Measurements from ENCODE around the gene RBM8A. TPM values are rescaled to one million over a fixed set of nuclear protein-coding genes. Genes with fewer than 3 reads are reported as not detected.

Gene RBM8A
- polyA plus RNA-seq, 2 of the 4 experiments (the other 2 are of a cell fraction) = 240 to 281 TPM

GRCh38 chr1:145961109-145961424, 33.8 kb upstream of the RBM8A start:
- ChIA-PET POLR2A (no interaction called here), CTCF (no interaction called here)
- WGBS (ENCODE audit: missing lambda C conversion rate) = 34% methylated on average over 22 of the region's 22 CpGs
- Histone ChIP-seq H3K4me1 (peaks cover 53% of the 10 kb centered on the region), H3K4me2 (peak overlapping the region; percentile 92), H3K27ac (peak overlapping the region; percentile 82 to 85), H3K9me3 (no peaks in the 10 kb centered on the region), H3K4me3 (peak overlapping the region; percentile 73)
- FAIRE-seq (no peak), ATAC-seq (no peak), DNase-seq (ENCODE audit: low read depth in 1 of 2, low spot score in 1 of 2) (no peak)
- TF ChIP-seq CBX2 (IDR thresholded peaks at IDR 0.05; ENCODE audit: borderline replicate concordance, low read depth) (no peak), ZC3H11A (IDR thresholded peaks at IDR 0.05) (no peak), HOXA7 (CRISPR knock-in tag; IDR thresholded peaks at IDR 0.05) (no peak), BHLHE40 (IDR thresholded peaks at IDR 0.05; ENCODE audit: low read depth, low read length) (no peak), MYC (IDR thresholded peaks at IDR 0.05; ENCODE audit: borderline replicate concordance, low read length) (no peak), ZSCAN20 (CRISPR knock-in tag; IDR thresholded peaks at IDR 0.05) (no peak), FOXS1 (CRISPR knock-in tag; IDR thresholded peaks at IDR 0.05) (no peak), HES2 (IDR thresholded peaks at IDR 0.05) (no peak), FOSL2 (IDR thresholded peaks at IDR 0.05) (no peak), FOSL2 (CRISPR knock-in tag; IDR thresholded peaks at IDR 0.05) (no peak), NPAS2 (CRISPR knock-in tag; IDR thresholded peaks at IDR 0.05; ENCODE audit: borderline replicate concordance) (no peak), EP300 (IDR thresholded peaks at IDR 0.05) (no peak), HMGXB4 (CRISPR knock-in tag; IDR thresholded peaks at IDR 0.05; ENCODE audit: borderline replicate concordance) (no peak), POLR2A (IDR thresholded peaks at IDR 0.05; ENCODE audit: low read length) (no peak)
- TF ChIP-seq, protein P1, sequence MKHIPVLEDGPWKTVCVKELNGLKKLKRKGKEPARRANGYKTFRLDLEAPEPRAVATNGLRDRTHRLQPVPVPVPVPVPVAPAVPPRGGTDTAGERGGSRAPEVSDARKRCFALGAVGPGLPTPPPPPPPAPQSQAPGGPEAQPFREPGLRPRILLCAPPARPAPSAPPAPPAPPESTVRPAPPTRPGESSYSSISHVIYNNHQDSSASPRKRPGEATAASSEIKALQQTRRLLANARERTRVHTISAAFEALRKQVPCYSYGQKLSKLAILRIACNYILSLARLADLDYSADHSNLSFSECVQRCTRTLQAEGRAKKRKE (CRISPR knock-in tag; IDR thresholded peaks at IDR 0.05; ENCODE audit: low read depth) = no peak

DNA sequence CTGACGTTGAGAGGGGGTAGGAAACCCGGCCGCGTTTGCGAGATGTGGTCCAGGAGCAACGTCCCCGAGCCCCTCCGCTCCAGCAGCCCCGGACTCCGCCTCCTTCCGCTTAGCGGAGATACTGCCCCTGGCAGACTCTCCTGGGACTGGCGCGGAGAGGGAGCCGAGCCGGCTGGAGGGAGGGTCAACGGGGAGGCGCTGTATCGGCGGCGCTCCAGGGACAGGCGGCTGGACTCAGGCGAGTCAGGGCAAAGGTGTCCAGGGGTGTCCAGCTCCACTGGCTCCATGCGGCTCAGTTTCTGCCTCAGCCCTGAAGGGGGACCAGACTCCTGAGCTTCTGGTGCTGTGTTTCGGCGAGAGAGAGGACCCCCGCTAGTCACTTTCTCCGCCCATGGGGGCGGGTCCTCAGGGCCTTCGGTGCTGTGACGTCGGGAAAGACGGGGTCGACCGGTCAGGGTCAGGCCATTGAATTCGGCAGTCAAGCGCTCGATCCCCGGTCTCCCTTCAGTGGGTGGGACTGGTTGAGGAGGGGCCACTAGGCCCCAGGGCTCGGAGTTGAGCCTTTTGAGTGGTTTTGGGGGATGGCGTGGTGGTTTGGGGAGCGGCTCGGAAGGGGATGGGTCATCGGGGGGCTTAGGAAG, 33.3 kb upstream of the RBM8A start:
- ATAC-seq (peak; percentile 45 to 70), DNase-seq (ENCODE audit: low read depth in 1 of 2, low spot score in 1 of 2) (peak; percentile 67 to 91), FAIRE-seq (no peak)
- ChIA-PET POLR2A (interaction anchor here (0.8 to 3.8 kb wide), 2 partner anchors 33 to 42 kb away, joined by 5 to 62 read pairs; partner anchors contain the start of genes PEX11B and RBM8A), CTCF (interaction anchor here (1.8 kb wide), 1 partner anchor 47 kb away, joined by 4 read pairs; no protein-coding TSS in a partner anchor)
- Histone ChIP-seq H3K4me2 (peak overlapping the region; percentile 92), H3K9me3 (no peaks in the 10 kb centered on the region), H3K27ac (peak overlapping the region; percentile 82 to 85), H3K4me3 (peak overlapping the region; percentile 73), H3K4me1 (peaks cover 58% of the 10 kb centered on the region)
- 4% methylated on average over 21 of the region's 44 CpGs for WGBS (ENCODE audit: missing lambda C conversion rate)
- TF ChIP-seq PHF8 (IDR thresholded peaks at IDR 0.05; ENCODE audit: borderline replicate concordance, low read depth) (peak; percentile 36), BCL3 (IDR thresholded peaks at IDR 0.05) (peak; percentile 15; the same call in 1 of the 3 replicates), RFX5 (IDR thresholded peaks at IDR 0.05) (no peak), POLR2A (IDR thresholded peaks at IDR 0.05; ENCODE audit: low read length) (peak; percentile 63), FOSL2 (IDR thresholded peaks at IDR 0.05) (no peak), FOSL2 (CRISPR knock-in tag; IDR thresholded peaks at IDR 0.05) (no peak), MAZ (IDR thresholded peaks at IDR 0.05; ENCODE audit: borderline replicate concordance, low read depth, low read length) (no peak), TFCP2L1 (CRISPR knock-in tag; IDR thresholded peaks at IDR 0.05) (no peak), MAX (IDR thresholded peaks at IDR 0.05) (0 out of 2 replicates have a peak, but pooled peaks have one; percentile 17), RARB (CRISPR knock-in tag; IDR thresholded peaks at IDR 0.05) (0 out of 2 replicates have a peak, but pooled peaks have one; percentile 37), FOXS1 (CRISPR knock-in tag; IDR thresholded peaks at IDR 0.05) (no peak), CHD2 (IDR thresholded peaks at IDR 0.05; ENCODE audit: low read length, partially characterized antibody) (no peak), JUN (IDR thresholded peaks at IDR 0.05) (peak in 1 of 2 experiments; percentile 55; a peak in 1 of 5 replicates)
- TF ChIP-seq, protein P2, sequence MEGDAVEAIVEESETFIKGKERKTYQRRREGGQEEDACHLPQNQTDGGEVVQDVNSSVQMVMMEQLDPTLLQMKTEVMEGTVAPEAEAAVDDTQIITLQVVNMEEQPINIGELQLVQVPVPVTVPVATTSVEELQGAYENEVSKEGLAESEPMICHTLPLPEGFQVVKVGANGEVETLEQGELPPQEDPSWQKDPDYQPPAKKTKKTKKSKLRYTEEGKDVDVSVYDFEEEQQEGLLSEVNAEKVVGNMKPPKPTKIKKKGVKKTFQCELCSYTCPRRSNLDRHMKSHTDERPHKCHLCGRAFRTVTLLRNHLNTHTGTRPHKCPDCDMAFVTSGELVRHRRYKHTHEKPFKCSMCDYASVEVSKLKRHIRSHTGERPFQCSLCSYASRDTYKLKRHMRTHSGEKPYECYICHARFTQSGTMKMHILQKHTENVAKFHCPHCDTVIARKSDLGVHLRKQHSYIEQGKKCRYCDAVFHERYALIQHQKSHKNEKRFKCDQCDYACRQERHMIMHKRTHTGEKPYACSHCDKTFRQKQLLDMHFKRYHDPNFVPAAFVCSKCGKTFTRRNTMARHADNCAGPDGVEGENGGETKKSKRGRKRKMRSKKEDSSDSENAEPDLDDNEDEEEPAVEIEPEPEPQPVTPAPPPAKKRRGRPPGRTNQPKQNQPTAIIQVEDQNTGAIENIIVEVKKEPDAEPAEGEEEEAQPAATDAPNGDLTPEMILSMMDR (IDR thresholded peaks at IDR 0.05) = no peak; the same call in 2 of the 3 replicates
- TF ChIP-seq, protein P3, sequence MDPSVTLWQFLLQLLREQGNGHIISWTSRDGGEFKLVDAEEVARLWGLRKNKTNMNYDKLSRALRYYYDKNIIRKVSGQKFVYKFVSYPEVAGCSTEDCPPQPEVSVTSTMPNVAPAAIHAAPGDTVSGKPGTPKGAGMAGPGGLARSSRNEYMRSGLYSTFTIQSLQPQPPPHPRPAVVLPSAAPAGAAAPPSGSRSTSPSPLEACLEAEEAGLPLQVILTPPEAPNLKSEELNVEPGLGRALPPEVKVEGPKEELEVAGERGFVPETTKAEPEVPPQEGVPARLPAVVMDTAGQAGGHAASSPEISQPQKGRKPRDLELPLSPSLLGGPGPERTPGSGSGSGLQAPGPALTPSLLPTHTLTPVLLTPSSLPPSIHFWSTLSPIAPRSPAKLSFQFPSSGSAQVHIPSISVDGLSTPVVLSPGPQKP (IDR thresholded peaks at IDR 0.05; ENCODE audit: low read depth, low read length) = no peak

Measured in A549 (cell line).